Heart right ventricle (tissue), 16 donors: Measurements from ENCODE around the gene IP6K1. TPM values are rescaled to one million over a fixed set of nuclear protein-coding genes. Genes with fewer than 3 reads are reported as not detected.

Source experiments
- ATAC-seq, 8 donors: fragments of 200-7000 bp; cut with Tn5 transposase; one replicate each; pipeline ENCODE4 v1.9.1; 2020; ENCODE audit warnings: mild to moderate bottlenecking in 8 of 8, moderate library complexity in 8 of 8, moderate number of reproducible peaks in 1 of 8
- DNase-seq, 2 donors: peaks; one replicate each; pipeline ENCODE4 v3.0.0-alpha.2; 2020
- H3K27ac ChIP-seq, 10 donors: fragments of 200-600 bp; sonication (generic) in 2 of 10; one replicate each; pipeline versions ENCODE4 v1.5.0 to v1.8.0; 2020 to 2022; ENCODE audit warnings: mild to moderate bottlenecking in 3 of 10
- H3K27me3 ChIP-seq, 7 donors: fragments of 200-600 bp; one replicate each; pipeline ENCODE4 v1.8.0; 2021 to 2022; ENCODE audit warnings: mild to moderate bottlenecking in 2 of 7
- H3K36me3 ChIP-seq, 9 donors: fragments of 200-600 bp; sonication (generic) in 1 of 9; one replicate each; pipeline versions ENCODE4 v1.5.0 to v1.8.0; 2020 to 2022; ENCODE audit warnings: mild to moderate bottlenecking in 2 of 9
- H3K4me1 ChIP-seq, 9 donors: fragments of 200-600 bp; sonication (generic) in 1 of 9; one replicate each; pipeline versions ENCODE4 v1.5.0 to v1.8.0; 2020 to 2022; ENCODE audit warnings: mild to moderate bottlenecking in 4 of 9
- H3K4me3 ChIP-seq, 10 donors: fragments of 200-600 bp; sonication (generic) in 2 of 10; one replicate each; pipeline versions ENCODE4 v1.5.0 to v1.8.0; 2020 to 2022; ENCODE audit warnings: mild to moderate bottlenecking in 7 of 10, moderate library complexity in 2 of 10
- H3K9me3 ChIP-seq, 11 donors: fragments of 200-600 bp in 10 of 11; sonication (generic) in 2 of 11; one replicate each; pipeline versions ENCODE4 v1.5.0 to v1.8.0; 2013 to 2022; ENCODE audit warnings: mild to moderate bottlenecking in 2 of 11, control low read depth in 1 of 11, moderate library complexity in 1 of 11
- WGBS, 2 donors: extraction: QIAGEN DNeasy Blood & Tissue Kit; methylation state at CpG; one replicate each; pipeline ENCODE4 v1.1.7; 2013; ENCODE audit warnings: inconsistent platforms in 1 of 2; 5-methylcytosine and 5-hydroxymethylcytosine counted together
- intact Hi-C, 10 donors: fragments of 100-400 bp; cut with DNase I; formaldehyde crosslinking; loops; one replicate each; pipeline versions ENCODE4 v1.11.1 to v1.14.2; 2022
- polyA plus RNA-seq, 2 donors: library from polyadenylated mRNA; stranded (reverse); fragments of 200-250 nt; gene quantifications; one replicate each; pipeline ENCODE4 v1.2.3, GENCODE V29; 2013
- total RNA-seq, 10 donors: library from RNA; stranded (reverse); fragmentation: NEBNext Ultra II Directional in 3 of 10; extraction: Animal tissue kit (Norgen Biotek cat#: 25700) in 3 of 10; gene quantifications; one replicate each; pipeline versions ENCODE4 v1.2.1 to v1.2.4, GENCODE V29; 2021 to 2023
- TF ChIP-seq, protein P1 (sequence below), 9 donors: fragments of 200-600 bp; sonication (generic) in 2 of 9; IDR thresholded peaks; one replicate each; pipeline versions ENCODE4 v1.5.0 to v1.8.0; 2021 to 2022; ENCODE audit warnings: antibody characterized with exemption in 9 of 9, mild to moderate bottlenecking in 5 of 9, moderate library complexity in 1 of 9
- donor health status: Arrhythmogenic right ventricular cardiomyopathy.
- donor health status: ischemic (EF 13 %, LVEDD 7.1; RV severe dilation, severe dysfunction).
- donor health status: healthy with polysubstance abuse.
- donor health status: DM: no; HTN: yes; CAD: no.
- donor health status: DM: no; HTN: no; CAD: no.
- donor health status: ischemic (EF 25% LVEDD 6.9; RV normal size, moderate dysfunction).
- donor health status: ischemic (EF 25% LVEDD 5.7; RV mildly dilated, moderate dysfunction).
- donor health status: healthy.
- donor health status: DM: yes; HTN: yes; CAD: no.
- donor health status: Ischemic cardiomyopathy.
- donor health status: ischemic (EF 35%, LVEDD 5.7; RV mildly dilated, moderate dysfunction).
- donor health status: nonischemic (EF 11% LVEDD 7.7; RV severe dilation, severe dysfunction).
- donor health status: DM: yes; HTN: yes; CAD: no.
- donor health status: PGD.
- donor health status: ischemic (EF 29% LVEDD 5.4; RV normal size, mild dysfunction).
- donor health status: nonischemic (EF 23%, LVEDD 6.1; RV moderate dilation, normal function).

IP6K1 gene
- total and polyA plus RNA-seq, 12 donors: 9.0 to 24.4 (median 16.5) TPM

DNA sequence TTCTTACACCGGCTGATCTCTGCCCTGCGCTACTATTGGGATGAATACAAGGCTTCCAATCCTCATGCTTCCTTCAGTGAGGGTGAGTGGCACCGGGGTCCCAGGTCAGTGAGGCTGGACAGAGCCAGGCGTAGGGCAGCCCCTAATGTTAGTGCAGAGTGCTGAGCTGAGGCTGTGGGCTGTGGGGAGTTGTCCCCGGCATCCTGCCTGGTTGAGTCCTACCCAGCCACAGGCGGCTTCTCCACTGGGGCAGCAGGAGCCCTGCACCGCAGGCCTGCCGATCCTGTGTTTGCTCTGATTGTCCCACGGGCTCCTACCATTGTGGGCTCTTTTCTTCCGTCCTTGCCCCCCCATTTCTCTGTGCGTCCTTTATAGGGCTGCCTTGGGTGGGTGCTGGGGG lies 83.7 kb downstream of the IP6K1 start:
- Histone ChIP-seq H3K27me3 (no peaks in the 10 kb centered on the region), H3K4me3 (no peak overlapping the region), H3K27ac (no peak overlapping the region), H3K4me1 (peaks cover 0 to 26% (median 0%) of the 10 kb centered on the region in 9 donors), H3K9me3 (no peaks in the 10 kb centered on the region), H3K36me3 (peaks cover 0 to 97% (median 31%) of the 10 kb centered on the region in 9 donors)
- DNase-seq (no peak), ATAC-seq (no peak)
- intact Hi-C loops: loop anchor here in 8 of 10 donors (2.0 to 10.0 kb wide), 7 partner anchors 134 to 212 kb away; partner anchors contain the start of gene MST1R (in 3 of the 8)
- TF ChIP-seq, protein P1, sequence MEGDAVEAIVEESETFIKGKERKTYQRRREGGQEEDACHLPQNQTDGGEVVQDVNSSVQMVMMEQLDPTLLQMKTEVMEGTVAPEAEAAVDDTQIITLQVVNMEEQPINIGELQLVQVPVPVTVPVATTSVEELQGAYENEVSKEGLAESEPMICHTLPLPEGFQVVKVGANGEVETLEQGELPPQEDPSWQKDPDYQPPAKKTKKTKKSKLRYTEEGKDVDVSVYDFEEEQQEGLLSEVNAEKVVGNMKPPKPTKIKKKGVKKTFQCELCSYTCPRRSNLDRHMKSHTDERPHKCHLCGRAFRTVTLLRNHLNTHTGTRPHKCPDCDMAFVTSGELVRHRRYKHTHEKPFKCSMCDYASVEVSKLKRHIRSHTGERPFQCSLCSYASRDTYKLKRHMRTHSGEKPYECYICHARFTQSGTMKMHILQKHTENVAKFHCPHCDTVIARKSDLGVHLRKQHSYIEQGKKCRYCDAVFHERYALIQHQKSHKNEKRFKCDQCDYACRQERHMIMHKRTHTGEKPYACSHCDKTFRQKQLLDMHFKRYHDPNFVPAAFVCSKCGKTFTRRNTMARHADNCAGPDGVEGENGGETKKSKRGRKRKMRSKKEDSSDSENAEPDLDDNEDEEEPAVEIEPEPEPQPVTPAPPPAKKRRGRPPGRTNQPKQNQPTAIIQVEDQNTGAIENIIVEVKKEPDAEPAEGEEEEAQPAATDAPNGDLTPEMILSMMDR (IDR thresholded peaks at IDR 0.05): no peak
- WGBS, 2 donors: 94% methylated on average over 11 of the region's 11 CpGs

DNA sequence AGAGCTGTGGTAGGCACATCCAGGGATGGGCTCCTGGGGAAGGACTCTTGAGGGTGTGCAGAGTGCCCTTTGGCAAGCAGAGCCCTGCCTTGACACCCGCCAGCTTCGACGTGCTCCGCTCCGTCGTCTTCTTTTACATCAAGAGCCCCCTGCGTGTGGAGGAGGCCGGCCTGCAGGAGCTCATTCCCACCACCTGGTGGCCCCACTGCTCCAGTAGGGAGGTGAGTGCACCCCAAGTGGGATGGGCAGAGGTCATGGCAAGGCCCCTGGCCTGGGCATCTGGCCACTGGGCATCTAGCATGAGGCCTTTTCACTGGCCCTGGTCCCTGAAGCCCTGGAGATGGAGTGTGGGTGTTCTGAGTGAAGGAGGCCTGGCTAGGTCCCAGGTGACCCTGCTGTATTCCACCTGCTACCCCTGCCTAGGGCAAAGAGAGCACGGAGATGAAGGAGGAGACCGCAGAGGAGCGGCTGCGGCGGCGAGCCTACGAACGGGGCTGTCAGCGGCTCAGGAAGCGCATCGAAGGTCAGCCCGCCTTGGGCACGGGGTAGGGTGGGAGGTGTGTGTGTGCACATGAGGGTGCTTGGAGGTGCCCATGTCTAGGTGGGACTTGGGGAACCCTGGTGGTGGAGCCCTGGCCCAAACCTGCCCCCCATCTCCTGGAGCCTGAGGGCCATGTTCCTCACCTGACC lies 84.8 kb downstream of the IP6K1 start:
- Histone ChIP-seq H3K27me3 (no peaks in the 10 kb centered on the region), H3K4me1 (peaks cover 0 to 27% (median 0%) of the 10 kb centered on the region in 9 donors), H3K4me3 (no peak overlapping the region), H3K27ac (no peak overlapping the region), H3K9me3 (no peaks in the 10 kb centered on the region), H3K36me3 (peaks cover 0 to 96% (median 31%) of the 10 kb centered on the region in 9 donors)
- 82 to 85% methylated on average over 21 of the region's 21 CpGs for WGBS, 2 donors
- DNase-seq (no peak), ATAC-seq (no peak)
- intact Hi-C loops: loop anchor here in 8 of 10 donors (2.0 to 10.0 kb wide), 7 partner anchors 135 to 213 kb away; partner anchors contain the start of gene MST1R (in 3 of the 8)
- TF ChIP-seq, protein P1 (IDR thresholded peaks at IDR 0.05): peak in 7 of 9 donors; percentile 29 to 50 (median 39)

DNA sequence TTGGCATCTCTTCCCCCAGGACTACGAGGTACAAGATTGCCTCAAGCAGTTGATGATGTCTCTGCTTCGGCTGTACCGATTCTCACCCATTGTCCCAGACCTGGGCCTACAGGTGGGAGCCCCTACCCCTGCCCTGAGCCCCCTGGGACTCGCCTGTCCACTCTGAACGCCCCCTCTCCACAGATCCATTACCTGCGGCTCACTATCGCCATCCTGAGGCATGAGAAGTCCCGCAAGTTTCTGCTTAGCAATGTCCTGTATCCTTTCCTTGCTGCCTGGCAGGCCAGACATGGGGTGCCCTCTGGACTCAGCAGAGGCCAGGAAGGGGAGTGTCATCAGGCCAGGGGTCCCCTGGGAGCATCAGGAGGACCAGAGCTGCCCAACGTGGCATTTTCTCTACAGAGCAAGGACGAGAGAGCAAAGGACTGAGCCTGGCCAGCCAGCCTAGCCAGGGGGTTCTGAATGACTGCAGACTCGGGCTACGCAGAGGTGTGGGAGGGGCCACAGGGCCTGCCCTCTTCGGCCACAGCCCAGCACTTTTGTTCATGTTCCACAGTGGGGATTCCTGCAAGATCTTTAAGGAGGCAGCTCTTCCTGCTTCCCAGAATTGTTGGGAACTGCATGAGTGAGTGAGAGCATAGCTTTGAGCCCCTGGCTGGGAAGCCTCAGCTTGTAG lies 85.8 kb downstream of the IP6K1 start:
- DNase-seq: no peak
- H3K27ac ChIP-seq: peak overlapping the region in 1 of 10 donors; percentile 68
- H3K27me3 ChIP-seq: no peaks in the 10 kb centered on the region
- H3K4me1 ChIP-seq: peaks cover 0 to 35% (median 0%) of the 10 kb centered on the region in 9 donors
- ATAC-seq: no peak
- no peak overlapping the region for H3K4me3 ChIP-seq
- H3K36me3 ChIP-seq: peaks cover 0 to 86% (median 24%) of the 10 kb centered on the region in 9 donors
- 81 to 83% methylated on average over 13 of the region's 13 CpGs for WGBS, 2 donors
- H3K9me3 ChIP-seq: no peaks in the 10 kb centered on the region
- intact Hi-C loops: loop anchor here in 7 of 10 donors (5.0 to 10.0 kb wide), 6 partner anchors 137 to 214 kb away; partner anchors contain the start of gene MST1R (in 3 of the 7)
- TF ChIP-seq, protein P1 (IDR thresholded peaks at IDR 0.05): no peak

DNA sequence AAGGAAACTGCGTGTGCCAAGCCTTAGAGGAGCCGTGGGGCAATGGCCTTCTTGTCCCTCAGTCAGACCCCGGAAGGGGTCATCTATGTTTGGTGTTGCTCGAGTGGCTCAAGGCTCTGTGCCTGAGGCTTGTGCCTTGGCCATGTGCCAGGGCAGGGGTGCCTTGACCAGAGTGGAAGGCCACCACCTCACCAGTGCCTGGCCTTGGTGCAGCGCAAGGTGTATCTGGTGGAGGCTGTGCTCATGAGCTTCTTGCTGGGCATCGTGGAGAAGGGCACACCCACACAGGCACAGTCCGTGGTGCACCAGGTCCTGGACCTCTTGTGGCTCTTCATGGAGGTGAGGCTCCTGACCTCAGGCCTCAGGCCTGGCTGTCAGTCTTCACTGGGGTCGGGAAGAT lies 86.3 kb downstream of the IP6K1 start:
- 78 to 86% methylated on average over 8 of the region's 8 CpGs for WGBS, 2 donors
- Histone ChIP-seq H3K27ac (peak overlapping the region in 4 of 10 donors; percentile 65 to 72 (median 68)), H3K36me3 (peaks cover 0 to 81% (median 18%) of the 10 kb centered on the region in 9 donors), H3K27me3 (no peaks in the 10 kb centered on the region), H3K4me3 (no peak overlapping the region), H3K9me3 (no peaks in the 10 kb centered on the region), H3K4me1 (peaks cover 0 to 41% (median 3%) of the 10 kb centered on the region in 9 donors)
- TF ChIP-seq, protein P1 (IDR thresholded peaks at IDR 0.05): no peak
- no peak for ATAC-seq
- intact Hi-C loops: loop anchor here in 7 of 10 donors (5.0 to 10.0 kb wide), 6 partner anchors 137 to 215 kb away; partner anchors contain the start of gene MST1R (in 3 of the 7)
- DNase-seq: no peak
